HG03432 (cell line): ENCODE measurements around the gene SEMA4F.
A peak's percentile ranks its signal among the peaks of the same experiment; 100 is the strongest.

Experiments used
- ATAC-seq: cut with Tn5 transposase; IDR thresholded peaks from one replicate; pipeline ENCODE4 v1.9.1; 2021; ENCODE audit warnings: mild to moderate bottlenecking, moderate library complexity; ENCODE audit not compliant: unreplicated experiment

The SEMA4F gene

DNA sequence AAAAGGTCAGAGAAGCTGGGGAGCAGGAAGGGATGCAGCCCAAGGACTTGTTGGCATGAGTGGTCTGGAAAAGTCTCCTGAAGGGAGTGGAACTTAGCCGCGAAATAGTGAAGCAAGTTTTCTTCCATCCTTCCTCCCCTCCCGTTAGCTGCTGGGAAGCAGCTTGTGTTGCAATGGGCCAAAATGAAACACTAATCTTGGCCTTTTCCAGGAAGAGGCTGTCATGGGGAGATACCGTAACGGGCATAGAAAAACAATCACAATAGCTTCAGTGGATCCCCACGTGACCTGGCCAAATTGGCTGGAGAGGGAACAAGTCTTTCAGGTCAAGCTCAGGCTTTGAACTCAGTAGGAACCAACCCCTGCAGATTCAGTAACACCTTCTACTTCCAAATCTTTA lies 49.3 kb downstream of the SEMA4F start:
- no peak for ATAC-seq

DNA sequence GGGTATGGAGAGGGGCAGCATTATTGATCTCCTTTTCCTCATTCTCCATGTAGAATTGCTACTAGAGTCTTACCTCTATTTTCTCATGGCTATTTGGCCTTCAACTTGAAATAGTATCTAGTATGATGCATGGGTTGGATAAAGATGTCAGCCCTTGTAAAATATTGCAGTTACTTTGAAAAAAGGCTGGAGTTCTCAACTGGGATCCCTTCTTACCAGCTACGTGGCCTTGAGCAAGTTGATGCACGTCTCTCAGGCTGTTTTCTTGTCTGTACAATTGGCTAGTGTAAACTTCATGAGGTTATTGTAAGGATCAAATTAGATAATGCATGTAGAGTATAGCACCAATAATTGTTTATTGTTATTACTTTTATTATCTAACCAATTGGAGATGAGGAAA lies 50.2 kb downstream of the SEMA4F start:
- ATAC-seq, result no peak

DNA sequence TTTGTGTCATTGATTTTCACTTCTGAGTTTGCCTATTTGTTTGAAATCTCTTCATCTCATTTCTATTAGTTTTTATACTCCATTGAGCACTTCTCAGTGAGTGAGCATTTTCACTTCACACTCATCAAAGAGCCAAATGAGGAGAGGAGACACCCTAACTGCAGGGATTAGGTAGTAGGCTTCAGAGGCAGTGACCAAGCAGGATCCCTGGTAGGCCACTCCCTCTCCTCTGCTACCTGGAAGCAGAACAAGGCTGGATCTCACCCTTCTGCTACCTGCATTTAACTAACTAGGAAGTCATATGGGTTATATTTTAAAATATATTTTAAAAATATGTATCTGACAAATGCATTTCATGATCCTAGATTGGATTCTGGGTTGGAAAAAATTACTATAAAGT lies 52.7 kb downstream of the SEMA4F start:
- no peak for ATAC-seq

DNA sequence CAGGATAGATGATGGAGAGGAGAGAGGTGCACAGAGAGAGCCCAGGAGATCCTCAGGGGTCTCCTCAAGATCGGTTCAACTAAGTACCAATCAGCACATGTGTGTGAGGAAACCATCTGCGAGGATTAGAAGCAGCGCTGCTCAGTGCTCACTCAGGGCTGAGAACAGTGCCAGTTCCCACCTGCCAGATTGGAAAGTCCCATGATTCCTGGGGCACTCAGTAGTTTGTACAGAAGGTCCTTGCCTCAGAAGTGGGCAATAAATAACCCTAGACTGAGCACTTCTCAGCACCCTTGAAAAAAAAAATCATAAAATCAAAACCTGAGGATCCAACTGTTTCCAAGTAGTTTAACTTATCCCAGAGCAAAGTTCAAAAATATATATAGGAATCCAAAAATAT lies 53.8 kb downstream of the SEMA4F start:
- ATAC-seq, result no peak

DNA sequence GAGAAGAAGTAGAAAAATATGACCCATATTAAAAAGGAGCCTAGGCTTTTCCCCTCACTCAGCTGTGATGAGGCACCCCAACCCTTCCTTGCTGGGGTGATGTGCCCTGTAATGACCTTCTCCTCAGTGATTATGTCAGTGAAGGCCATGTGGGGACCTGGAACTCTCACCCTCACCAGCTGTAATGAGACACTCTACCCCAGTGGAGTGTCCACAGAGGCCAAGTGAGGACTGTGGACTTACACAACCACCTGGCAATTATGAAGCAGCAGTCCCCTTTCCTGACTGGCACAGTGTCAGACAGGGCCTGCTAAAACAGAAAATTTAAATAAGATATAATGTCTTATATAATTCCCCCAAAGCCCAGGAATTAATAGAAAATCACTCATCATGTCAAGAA lies 54.2 kb downstream of the SEMA4F start:
- no peak for ATAC-seq

DNA sequence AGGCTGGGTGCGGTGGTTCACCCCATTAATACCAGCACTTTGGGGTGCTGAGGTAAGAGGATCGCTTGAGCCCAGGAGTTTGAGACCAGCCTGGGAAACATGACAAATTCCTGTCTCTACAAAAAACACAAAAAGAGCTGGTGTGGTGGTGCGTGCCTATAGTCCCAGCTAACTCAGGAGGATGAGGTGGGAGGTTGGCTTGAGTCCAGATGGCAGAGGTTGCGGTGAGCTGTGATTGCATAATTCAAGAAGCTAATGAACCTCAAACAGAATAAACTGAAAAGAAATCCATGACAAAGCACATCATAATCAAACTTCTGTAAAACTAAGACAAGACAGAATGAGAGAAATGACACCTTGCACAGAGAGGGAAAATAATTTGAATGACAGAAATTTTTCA lies 54.8 kb downstream of the SEMA4F start:
- no peak for ATAC-seq

DNA sequence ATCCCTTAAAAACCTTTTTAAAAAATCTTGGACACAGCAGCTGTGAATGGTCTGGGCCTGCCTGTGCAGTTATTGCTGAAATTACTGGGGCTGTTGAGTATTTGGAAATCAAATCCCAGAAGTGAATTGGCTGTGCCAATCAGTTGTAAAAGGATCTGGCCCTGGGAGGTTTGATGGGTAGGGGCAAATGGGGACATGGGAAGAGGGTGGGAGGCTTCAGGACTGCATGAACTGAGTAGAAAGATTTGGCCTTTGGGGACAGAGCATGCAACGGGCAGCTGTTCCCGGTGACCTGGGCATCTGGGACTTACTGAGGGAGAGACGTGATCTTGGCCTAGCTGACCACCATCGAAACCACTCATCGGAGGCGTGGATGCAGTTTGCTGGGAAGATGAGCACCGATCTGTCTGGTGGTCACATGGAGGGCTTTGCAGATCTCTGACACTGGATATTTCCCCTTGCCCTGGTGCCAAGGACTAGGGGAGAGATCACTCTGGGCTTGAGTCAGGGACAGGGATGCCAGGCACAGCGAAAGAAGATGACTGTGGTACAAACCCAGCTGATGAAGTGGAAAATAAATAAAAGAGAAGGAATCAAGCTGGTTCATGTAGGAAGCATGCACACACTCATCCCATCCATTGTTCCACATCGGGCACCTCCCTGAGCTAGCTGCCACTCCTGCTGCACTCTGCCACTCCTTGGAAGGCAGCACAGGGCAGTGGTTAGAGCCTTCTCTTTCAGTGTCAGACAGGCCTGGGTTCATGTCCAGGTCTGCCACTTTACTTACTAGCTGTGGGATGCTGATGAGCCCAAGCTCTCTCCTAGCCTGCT lies 58.4 kb downstream of the SEMA4F start:
- no peak for ATAC-seq

DNA sequence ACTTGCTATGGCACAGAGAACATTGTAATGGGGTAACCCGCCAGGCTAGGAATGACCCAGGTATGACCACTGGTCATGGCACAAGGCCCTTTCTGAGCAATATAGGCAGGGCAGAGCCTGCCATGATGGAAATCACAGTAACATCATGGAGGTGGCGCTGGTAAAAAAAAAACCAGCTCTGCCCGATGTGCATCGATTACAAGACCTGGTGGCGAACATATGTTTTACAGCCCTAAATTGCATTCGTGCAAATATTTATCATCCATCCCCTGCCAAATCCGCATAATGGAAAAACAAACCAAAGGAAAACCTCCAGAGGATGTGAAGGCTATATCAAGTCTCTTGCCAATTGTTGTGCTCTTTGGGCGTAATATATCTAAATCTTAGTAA lies 60.6 kb downstream of the SEMA4F start:
- ATAC-seq, result no peak

DNA sequence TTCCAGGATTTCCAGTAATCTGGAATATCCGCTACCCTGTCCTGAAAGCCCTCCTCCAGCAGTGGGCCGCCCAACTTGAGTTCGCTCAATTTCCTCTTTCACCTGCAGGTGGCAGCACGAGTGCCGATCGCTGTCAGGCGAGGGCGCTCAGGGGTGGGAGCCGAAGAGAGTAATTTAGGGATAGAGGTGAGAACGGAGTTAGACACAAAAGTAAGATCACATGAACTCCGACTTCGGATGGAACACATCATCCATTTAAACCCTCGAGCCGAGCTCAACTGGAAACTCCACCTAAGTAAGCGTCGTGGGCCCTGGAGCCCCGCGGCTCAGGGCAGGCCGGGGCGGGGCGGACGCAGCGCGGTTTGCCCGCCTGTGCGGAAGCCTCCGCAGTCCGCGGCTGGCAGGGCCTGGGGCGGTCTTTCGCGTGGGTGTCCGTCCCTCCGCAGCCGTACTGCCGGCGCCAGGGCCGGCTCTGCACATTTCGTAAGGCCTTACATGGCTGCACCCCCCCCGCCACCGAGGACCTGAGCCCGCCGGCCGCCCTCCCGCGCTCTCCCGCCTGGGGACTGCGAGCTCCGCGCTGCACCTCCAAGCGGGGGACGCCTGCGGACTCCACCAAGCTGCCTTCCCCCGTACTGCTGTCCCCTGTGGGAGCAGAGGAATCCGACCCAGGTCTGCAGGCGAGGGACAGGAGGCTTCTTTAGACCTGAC lies 61.2 kb downstream of the SEMA4F start:
- peak; percentile 95 for ATAC-seq

DNA sequence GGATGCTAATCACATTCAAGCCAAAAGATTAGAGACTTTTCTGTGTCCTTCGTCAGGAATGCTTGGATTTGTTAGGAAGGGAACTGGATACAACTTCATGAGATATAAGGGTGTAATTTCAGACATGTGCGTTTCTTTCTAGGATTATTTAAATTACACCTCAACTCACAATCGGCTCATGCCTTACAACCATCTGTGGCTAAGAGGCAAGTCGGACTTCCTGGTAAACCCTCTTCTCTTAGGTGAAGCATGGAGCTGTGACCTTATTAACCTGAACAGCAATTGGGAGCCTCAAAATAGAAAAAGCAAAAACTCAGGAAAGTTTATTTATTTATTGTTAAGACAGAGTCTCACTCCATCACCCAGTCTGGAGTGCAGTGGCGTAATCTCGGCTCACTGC lies 61.8 kb downstream of the SEMA4F start:
- ATAC-seq, result no peak

DNA sequence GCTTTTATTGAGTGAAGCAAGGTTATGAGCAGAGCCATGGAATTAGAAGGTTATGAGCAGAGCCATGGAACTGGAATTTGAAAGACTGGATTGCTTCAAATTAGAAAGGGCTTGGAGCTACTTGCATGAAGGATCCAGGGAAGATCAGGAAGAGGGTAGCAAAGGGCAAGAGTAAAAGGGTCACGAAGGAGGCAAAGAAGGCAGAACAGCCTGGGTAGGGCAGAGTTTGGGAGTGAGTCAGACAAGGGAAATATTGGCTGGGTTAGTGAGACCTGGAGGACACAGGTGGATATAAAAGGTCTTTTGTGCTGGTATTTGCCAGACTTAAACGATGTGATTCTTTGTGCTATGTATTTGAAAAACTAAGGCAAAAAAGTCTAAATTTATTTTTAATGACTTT lies 65.0 kb downstream of the SEMA4F start:
- no peak for ATAC-seq

DNA sequence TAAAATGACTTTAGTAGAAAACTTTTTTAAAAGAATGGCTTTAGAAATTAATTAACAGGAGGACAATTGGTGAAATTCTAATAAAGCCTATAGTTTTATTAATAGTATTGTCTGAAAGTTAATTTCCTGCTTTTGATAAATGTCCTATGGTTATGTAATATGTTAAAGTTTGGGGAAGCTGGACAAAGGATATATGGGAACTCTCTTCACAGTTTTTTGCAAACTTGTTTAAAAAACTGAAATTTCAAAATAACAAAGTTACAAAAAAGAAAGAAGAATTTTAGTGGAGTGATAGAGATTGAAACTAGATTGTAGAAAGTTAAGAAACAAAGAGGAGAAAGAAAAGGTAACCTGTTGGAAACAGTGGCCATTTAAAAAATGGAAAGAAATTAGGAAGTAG lies 67.3 kb downstream of the SEMA4F start:
- no peak for ATAC-seq

DNA sequence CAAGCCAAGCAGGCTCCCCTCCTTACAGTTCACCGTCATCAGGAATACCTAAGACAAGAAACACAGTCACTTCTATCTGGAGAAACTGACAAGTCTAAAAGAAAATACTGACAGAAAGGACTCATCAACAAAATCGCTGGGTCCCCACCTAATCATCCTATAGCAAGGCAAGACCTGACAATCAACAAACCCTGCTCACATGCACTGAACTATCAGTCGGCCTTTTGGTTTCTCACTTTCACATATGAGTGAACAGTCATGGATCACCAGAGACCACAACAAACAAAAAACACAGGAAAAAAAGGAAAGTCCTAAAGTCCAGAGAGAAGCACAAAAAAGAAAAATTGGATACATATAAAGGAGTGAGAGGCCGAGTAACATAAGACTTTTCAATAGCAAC lies 70.4 kb downstream of the SEMA4F start:
- no peak for ATAC-seq

DNA sequence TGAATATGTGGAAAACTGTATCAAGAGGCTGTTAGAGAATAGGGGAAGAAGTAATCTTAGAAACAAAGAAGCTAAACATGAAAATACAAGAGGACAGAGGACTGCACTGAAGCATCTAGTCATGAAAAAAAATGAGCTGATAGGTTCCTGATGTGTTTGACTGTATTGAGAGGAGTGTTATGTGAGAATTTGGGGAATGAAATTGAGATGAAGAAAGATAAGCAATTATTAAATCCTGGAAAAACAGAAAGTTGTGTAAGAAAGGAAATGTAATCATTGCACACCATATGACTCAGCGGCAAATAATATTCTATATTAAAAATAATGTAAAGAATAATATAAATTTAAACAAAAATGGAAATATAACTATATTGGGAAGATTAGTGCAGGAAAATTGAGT lies 71.2 kb downstream of the SEMA4F start:
- no peak for ATAC-seq

DNA sequence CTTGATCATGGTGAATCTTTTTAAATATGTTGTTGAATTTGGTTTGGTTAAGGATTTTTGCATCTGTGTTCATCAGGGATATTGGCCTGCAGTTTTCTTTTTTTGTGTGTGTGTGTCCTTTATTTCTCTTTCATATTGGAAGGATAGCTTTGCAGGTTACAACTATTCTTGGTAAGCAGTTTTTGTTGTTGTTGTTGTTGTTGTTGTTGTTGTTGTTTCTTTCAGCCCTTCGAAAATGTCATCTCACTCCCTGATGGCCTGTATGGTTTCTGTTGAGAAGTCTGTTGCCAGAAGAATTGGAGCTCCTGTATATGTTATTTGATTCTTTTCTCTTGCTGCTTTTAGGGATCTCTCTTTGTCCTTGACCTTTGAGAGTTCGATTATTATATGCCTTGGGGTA lies 74.8 kb downstream of the SEMA4F start:
- ATAC-seq, result no peak

DNA sequence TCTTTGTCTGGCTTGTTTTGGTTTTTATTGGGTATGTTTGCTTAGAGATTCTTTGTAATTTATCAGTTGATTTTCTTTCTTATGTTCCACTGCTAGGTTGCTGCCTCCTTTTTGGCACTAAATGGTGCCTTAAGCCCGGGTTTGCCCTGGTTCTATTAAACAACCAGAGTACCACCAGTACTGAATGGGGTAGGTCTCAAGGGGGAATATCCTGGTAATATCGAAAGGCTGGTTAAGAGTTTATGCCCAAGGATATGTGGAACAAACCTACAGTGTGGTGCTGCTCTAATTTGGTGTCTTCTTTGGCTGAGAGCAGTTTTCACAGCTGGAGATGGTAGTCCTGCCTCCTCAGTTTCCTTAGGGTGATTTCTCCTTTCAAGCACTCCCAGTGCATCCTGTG lies 76.5 kb downstream of the SEMA4F start:
- ATAC-seq, result no peak
